Mesendoderm (in vitro differentiated cells): ENCODE measurements around the gene SSR3.

ENCODE experiments used
- DNase-seq: peaks from one replicate; pipeline ENCODE4 v3.0.0; 2013
- H2AK5ac ChIP-seq: 2 replicates; pipeline ENCODE4 v1.6.1; 2013; ENCODE audit warnings: low read length, inconsistent platforms
- H2BK120ac ChIP-seq: 2 replicates; pipeline ENCODE4 v1.6.1; 2013; ENCODE audit warnings: low read depth, mild to moderate bottlenecking, low read length, moderate library complexity, mixed read lengths
- H2BK15ac ChIP-seq: replicated peaks from 2 replicates; pipeline ENCODE4 v1.6.1; 2013; ENCODE audit warnings: low read depth, mild to moderate bottlenecking, moderate library complexity
- H2BK5ac ChIP-seq: 2 replicates; pipeline ENCODE4 v1.6.1; 2013; ENCODE audit warnings: low read length, inconsistent platforms
- H3K18ac ChIP-seq: 2 replicates; pipeline ENCODE4 v1.6.1; 2013; ENCODE audit warnings: mild to moderate bottlenecking, low read length, mixed read lengths
- H3K23ac ChIP-seq: one replicate; pipeline ENCODE4 v1.6.1; 2013; ENCODE audit warnings: low read length
- H3K27ac ChIP-seq: 2 replicates; pipeline ENCODE4 v1.5.1; 2013; ENCODE audit warnings: low read depth, mild to moderate bottlenecking, inconsistent platforms, low read length, moderate library complexity
- H3K27me3 ChIP-seq: 2 replicates; pipeline ENCODE4 v1.6.1; 2013; ENCODE audit warnings: low read length, control low read depth, mild to moderate bottlenecking, inconsistent platforms; ENCODE audit not compliant: insufficient read depth, poor library complexity
- H3K36me3 ChIP-seq: 2 replicates; pipeline ENCODE4 v1.6.1; 2013; ENCODE audit warnings: low read length, inconsistent platforms; ENCODE audit not compliant: control insufficient read depth, insufficient read depth
- H3K4ac ChIP-seq: one replicate; pipeline ENCODE4 v1.6.1; 2013; ENCODE audit warnings: low read depth, mild to moderate bottlenecking, low read length, moderate library complexity
- H3K4me1 ChIP-seq: 2 replicates; pipeline ENCODE4 v1.6.1; 2013; ENCODE audit warnings: low read depth, low read length, inconsistent platforms; ENCODE audit not compliant: control insufficient read depth
- H3K4me2 ChIP-seq: 2 replicates; pipeline ENCODE4 v1.6.1; 2013; ENCODE audit warnings: low read length
- H3K4me3 ChIP-seq: 2 replicates; pipeline ENCODE4 v1.5.1; 2013; ENCODE audit warnings: mild to moderate bottlenecking, low read length
- H3K56ac ChIP-seq: one replicate; pipeline ENCODE4 v1.6.1; 2013; ENCODE audit warnings: low read length
- H3K79me1 ChIP-seq: 2 replicates; pipeline ENCODE4 v1.6.1; 2013; ENCODE audit warnings: low read length, inconsistent platforms
- H3K79me2 ChIP-seq: 2 replicates; pipeline ENCODE4 v1.6.1; 2013; ENCODE audit warnings: mild to moderate bottlenecking, low read length; ENCODE audit not compliant: control insufficient read depth, insufficient read depth
- H3K9ac ChIP-seq: 2 replicates; pipeline ENCODE4 v1.6.1; 2013; ENCODE audit warnings: low read length, inconsistent platforms
- H4K5ac ChIP-seq: one replicate; pipeline ENCODE4 v1.6.1; 2013; ENCODE audit warnings: low read length
- H4K8ac ChIP-seq: one replicate; pipeline ENCODE4 v1.6.1; 2013; ENCODE audit warnings: low read depth, mild to moderate bottlenecking, control low read depth, low read length, moderate library complexity
- WGBS: extraction: QIAGEN DNeasy Blood & Tissue Kit; methylation state at CpG from one replicate; pipeline ENCODE4 v1.1.7; 2013; ENCODE audit warnings: low lambda C conversion rate, missing lambda C conversion rate; ENCODE audit not compliant: insufficient coverage; ENCODE audit errors: extremely low coverage; 5-methylcytosine and 5-hydroxymethylcytosine counted together

The SSR3 gene

DNA sequence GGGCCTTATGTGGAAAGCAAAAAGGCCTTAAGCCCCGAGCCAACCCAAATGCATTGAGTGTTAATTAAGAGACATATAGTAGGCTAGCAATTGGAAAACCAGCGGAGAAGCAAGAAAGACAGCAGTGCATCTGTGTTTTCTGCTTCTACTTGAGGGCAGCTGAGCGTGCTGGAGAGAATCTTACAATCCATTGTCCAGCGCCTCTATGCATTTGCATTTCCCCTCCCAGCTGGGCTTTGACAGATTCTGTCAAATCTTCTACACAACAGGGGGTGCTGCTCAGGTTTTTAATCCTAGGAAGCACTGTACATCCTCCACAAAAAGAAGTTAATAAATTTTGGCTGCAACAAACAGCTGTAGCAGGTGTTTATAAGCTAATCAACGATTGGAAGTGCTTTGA lies 23.9 kb downstream of the SSR3 start:
- Histone ChIP-seq H3K9ac (no peak overlapping the region), H3K18ac (no peak overlapping the region), H3K36me3 (no peaks in the 10 kb centered on the region), H2BK5ac (no peak overlapping the region), H3K27me3 (no peaks in the 10 kb centered on the region), H2AK5ac (no peak overlapping the region), H3K23ac (no peak overlapping the region), H4K5ac (no peak overlapping the region), H3K27ac (no peak overlapping the region), H3K4me3 (no peak overlapping the region), H3K4me2 (no peak overlapping the region), H3K56ac (no peak overlapping the region), H3K4me1 (no peaks in the 10 kb centered on the region), H4K8ac (no peak overlapping the region), H3K4ac (no peak overlapping the region), H2BK15ac (no peak overlapping the region), H3K79me2 (no peaks in the 10 kb centered on the region), H2BK120ac (no peak overlapping the region), H3K79me1 (no peaks in the 10 kb centered on the region)
- no CpG with 5 or more reads among the region's 5 CpGs for WGBS
- no peak for DNase-seq

DNA sequence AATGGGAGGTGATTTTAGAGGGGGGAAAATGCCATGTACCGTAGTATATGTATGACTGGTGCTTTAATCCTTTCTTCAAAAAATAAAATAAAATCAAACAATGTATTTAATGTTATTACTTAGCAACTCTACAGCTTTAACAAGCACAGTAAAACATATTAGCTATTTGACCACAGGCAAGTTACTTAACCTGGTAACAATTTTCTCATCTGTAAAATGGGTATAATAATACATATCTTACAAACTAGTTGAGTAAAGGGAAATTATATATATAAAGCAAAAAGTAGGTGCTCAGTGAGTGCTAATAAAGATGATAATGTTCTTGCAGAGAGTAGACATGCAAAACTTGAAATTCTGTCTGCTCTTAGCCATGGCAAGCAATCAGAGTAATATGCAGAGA lies 27.9 kb downstream of the SSR3 start:
- Histone ChIP-seq H3K4me2 (no peak overlapping the region), H3K36me3 (no peaks in the 10 kb centered on the region), H3K4me3 (no peak overlapping the region), H3K27ac (no peak overlapping the region), H2BK15ac (no peak overlapping the region), H3K56ac (no peak overlapping the region), H4K5ac (no peak overlapping the region), H3K79me1 (no peaks in the 10 kb centered on the region), H3K23ac (no peak overlapping the region), H4K8ac (no peak overlapping the region), H3K9ac (no peak overlapping the region), H3K79me2 (no peaks in the 10 kb centered on the region), H3K18ac (no peak overlapping the region), H3K27me3 (no peaks in the 10 kb centered on the region), H3K4ac (no peak overlapping the region), H2BK5ac (no peak overlapping the region), H2AK5ac (no peak overlapping the region), H2BK120ac (no peak overlapping the region), H3K4me1 (no peaks in the 10 kb centered on the region)
- DNase-seq = no peak
- no CpG with 5 or more reads among the region's 1 CpG for WGBS

GRCh38 chr3:156525808-156526207 lies 29.1 kb downstream of the SSR3 start:
- Histone ChIP-seq H3K9ac (no peak overlapping the region), H3K4me1 (no peaks in the 10 kb centered on the region), H4K5ac (no peak overlapping the region), H3K36me3 (no peaks in the 10 kb centered on the region), H2AK5ac (no peak overlapping the region), H3K27ac (no peak overlapping the region), H3K4ac (no peak overlapping the region), H2BK5ac (no peak overlapping the region), H2BK120ac (no peak overlapping the region), H3K4me2 (no peak overlapping the region), H3K56ac (no peak overlapping the region), H3K23ac (no peak overlapping the region), H3K4me3 (no peak overlapping the region), H3K27me3 (no peaks in the 10 kb centered on the region), H3K79me1 (no peaks in the 10 kb centered on the region), H3K79me2 (no peaks in the 10 kb centered on the region), H4K8ac (no peak overlapping the region), H2BK15ac (no peak overlapping the region), H3K18ac (no peak overlapping the region)
- no peak for DNase-seq
- no CpG with 5 or more reads among the region's 1 CpG for WGBS

DNA sequence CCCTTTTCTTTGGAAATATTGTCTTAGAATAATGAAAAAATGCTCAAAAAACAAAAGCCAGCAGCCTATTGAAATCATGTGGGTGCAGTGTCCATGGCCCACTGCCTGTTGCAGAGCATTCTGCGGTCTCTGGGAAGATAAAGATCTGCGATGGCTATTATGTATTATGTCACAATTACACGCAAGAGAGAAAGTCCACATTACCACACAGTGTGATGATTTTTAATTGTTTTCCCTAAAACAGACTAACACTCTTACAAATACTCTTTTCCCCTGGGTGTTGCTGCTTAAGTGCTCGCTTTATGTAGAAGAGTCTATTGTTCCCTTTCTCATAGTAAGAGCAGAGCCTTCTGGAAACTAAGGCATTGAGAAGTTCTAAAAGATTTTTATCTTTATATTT lies 32.2 kb downstream of the SSR3 start:
- H4K5ac ChIP-seq = no peak overlapping the region
- no peak overlapping the region for H4K8ac ChIP-seq
- H3K4ac ChIP-seq = no peak overlapping the region
- no peaks in the 10 kb centered on the region for H3K4me1 ChIP-seq
- no peak overlapping the region for H2BK15ac ChIP-seq
- no peak overlapping the region for H3K56ac ChIP-seq
- no peaks in the 10 kb centered on the region for H3K79me1 ChIP-seq
- no peaks in the 10 kb centered on the region for H3K79me2 ChIP-seq
- H3K27ac ChIP-seq = no peak overlapping the region
- H2BK5ac ChIP-seq = no peak overlapping the region
- no CpG with 5 or more reads among the region's 4 CpGs for WGBS
- no peaks in the 10 kb centered on the region for H3K27me3 ChIP-seq
- no peak overlapping the region for H3K23ac ChIP-seq
- no peak overlapping the region for H2BK120ac ChIP-seq
- no peak overlapping the region for H3K4me2 ChIP-seq
- no peak overlapping the region for H3K9ac ChIP-seq
- DNase-seq = no peak
- no peak overlapping the region for H3K18ac ChIP-seq
- no peaks in the 10 kb centered on the region for H3K36me3 ChIP-seq
- H2AK5ac ChIP-seq = no peak overlapping the region
- H3K4me3 ChIP-seq = no peak overlapping the region

GRCh38 chr3:156519758-156520162 lies 35.2 kb downstream of the SSR3 start:
- no peak overlapping the region for H2AK5ac ChIP-seq
- H3K56ac ChIP-seq = no peak overlapping the region
- no peaks in the 10 kb centered on the region for H3K36me3 ChIP-seq
- no peaks in the 10 kb centered on the region for H3K79me2 ChIP-seq
- no peak overlapping the region for H4K8ac ChIP-seq
- H3K4me3 ChIP-seq = no peak overlapping the region
- H2BK120ac ChIP-seq = no peak overlapping the region
- H3K4me1 ChIP-seq = no peaks in the 10 kb centered on the region
- no peak overlapping the region for H3K23ac ChIP-seq
- no peaks in the 10 kb centered on the region for H3K27me3 ChIP-seq
- H3K9ac ChIP-seq = no peak overlapping the region
- no peak overlapping the region for H2BK15ac ChIP-seq
- no peak overlapping the region for H2BK5ac ChIP-seq
- no CpG with 5 or more reads among the region's 1 CpG for WGBS
- no peak overlapping the region for H3K4me2 ChIP-seq
- no peak for DNase-seq
- no peaks in the 10 kb centered on the region for H3K79me1 ChIP-seq
- no peak overlapping the region for H3K27ac ChIP-seq
- H4K5ac ChIP-seq = no peak overlapping the region
- no peak overlapping the region for H3K4ac ChIP-seq
- no peak overlapping the region for H3K18ac ChIP-seq

DNA sequence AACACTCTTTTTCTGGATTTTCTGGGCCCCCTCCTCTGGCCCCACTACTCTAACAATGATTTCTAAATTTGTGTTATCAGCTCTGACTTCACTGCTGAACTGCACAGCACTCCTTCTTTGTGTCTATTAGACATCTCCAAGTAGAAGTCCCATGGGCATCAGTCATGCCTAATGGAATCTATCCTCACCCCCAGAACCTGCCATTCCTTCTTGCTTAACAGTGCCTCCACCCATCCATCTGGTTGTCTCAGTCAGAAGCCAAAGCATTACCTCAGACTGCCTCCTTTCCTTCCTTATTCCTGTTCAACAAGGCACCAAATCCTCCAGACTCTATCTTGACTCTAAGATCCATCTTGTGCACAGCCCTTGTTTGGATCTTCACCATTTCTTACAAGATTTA lies 36.2 kb downstream of the SSR3 start:
- no peaks in the 10 kb centered on the region for H3K79me2 ChIP-seq
- H3K9ac ChIP-seq = no peak overlapping the region

More for the DNA sequence above, 36.2 kb downstream of the SSR3 start:
- DNase-seq = no peak
- H3K4me1 ChIP-seq = no peaks in the 10 kb centered on the region
- H3K56ac ChIP-seq = no peak overlapping the region
- H3K36me3 ChIP-seq = no peaks in the 10 kb centered on the region
- no peak overlapping the region for H3K23ac ChIP-seq
- no peak overlapping the region for H3K18ac ChIP-seq
- H3K4ac ChIP-seq = no peak overlapping the region
- H3K4me3 ChIP-seq = no peak overlapping the region
- no peaks in the 10 kb centered on the region for H3K27me3 ChIP-seq
- no peak overlapping the region for H2AK5ac ChIP-seq
- no peak overlapping the region for H4K8ac ChIP-seq
- no peak overlapping the region for H2BK15ac ChIP-seq
- H4K5ac ChIP-seq = no peak overlapping the region
- H3K79me1 ChIP-seq = no peaks in the 10 kb centered on the region
- H2BK5ac ChIP-seq = no peak overlapping the region
- H2BK120ac ChIP-seq = no peak overlapping the region
- no peak overlapping the region for H3K4me2 ChIP-seq
- no peak overlapping the region for H3K27ac ChIP-seq
